ENCODE measurements around the gene GJB3. TPM values are rescaled to one million over a fixed set of nuclear protein-coding genes. Genes with fewer than 3 reads are reported as not detected.

The GJB3 gene
- total RNA-seq, 1 experiment from 2014 or later: 63.0 TPM

DNA sequence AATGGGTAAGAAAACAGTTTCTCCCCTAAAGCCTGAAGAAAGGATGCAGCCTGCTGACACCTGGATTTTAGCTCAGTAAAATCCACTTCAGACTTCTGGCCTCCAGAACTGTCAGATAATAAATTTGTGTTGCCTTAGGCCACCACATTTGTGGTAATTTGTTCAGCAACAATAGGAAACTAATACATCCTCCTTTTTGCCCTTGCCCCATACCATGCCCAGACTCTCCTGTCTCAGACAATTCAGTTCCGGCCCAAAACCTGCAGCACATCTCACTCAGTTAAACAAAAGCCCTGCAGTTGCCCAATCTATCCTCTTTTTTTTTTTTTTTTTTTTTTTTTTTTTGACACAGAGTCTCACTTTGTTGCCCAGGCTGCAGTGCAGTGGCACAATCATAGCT lies 52.7 kb downstream of the GJB3 start:
- no TSS peak for BruUV-seq (replicated peaks)
- Histone ChIP-seq H3K4me3 (no peak overlapping the region), H3K27me3 (ENCODE audit: insufficient read depth, low read depth) (no peaks in the 10 kb centered on the region), H3K4me1 (replicated peaks; ENCODE audit: insufficient read depth) (no peaks in the 10 kb centered on the region), H3K4me2 (no peak overlapping the region), H3F3A (ENCODE audit: insufficient read depth, low read depth) (no peaks in the 10 kb centered on the region), H3K9me2 (ENCODE audit: insufficient read depth) (no peaks in the 10 kb centered on the region), H3K27ac (no peak overlapping the region), H2AFZ (no peak overlapping the region), H3K36me3 (ENCODE audit: low read depth) (no peaks in the 10 kb centered on the region), H4K20me1 (ENCODE audit: insufficient read depth) (no peaks in the 10 kb centered on the region), H3K9me3 (ENCODE audit: insufficient read depth, low read depth) (no peaks in the 10 kb centered on the region), H3K79me2 (ENCODE audit: low read depth) (no peaks in the 10 kb centered on the region)
- no peak for DNase-seq
- TF ChIP-seq EZH2 (IDR thresholded peaks at IDR 0.05; ENCODE audit: low read depth): no peak
- TF ChIP-seq, protein P1, sequence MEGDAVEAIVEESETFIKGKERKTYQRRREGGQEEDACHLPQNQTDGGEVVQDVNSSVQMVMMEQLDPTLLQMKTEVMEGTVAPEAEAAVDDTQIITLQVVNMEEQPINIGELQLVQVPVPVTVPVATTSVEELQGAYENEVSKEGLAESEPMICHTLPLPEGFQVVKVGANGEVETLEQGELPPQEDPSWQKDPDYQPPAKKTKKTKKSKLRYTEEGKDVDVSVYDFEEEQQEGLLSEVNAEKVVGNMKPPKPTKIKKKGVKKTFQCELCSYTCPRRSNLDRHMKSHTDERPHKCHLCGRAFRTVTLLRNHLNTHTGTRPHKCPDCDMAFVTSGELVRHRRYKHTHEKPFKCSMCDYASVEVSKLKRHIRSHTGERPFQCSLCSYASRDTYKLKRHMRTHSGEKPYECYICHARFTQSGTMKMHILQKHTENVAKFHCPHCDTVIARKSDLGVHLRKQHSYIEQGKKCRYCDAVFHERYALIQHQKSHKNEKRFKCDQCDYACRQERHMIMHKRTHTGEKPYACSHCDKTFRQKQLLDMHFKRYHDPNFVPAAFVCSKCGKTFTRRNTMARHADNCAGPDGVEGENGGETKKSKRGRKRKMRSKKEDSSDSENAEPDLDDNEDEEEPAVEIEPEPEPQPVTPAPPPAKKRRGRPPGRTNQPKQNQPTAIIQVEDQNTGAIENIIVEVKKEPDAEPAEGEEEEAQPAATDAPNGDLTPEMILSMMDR (conservative IDR thresholded peaks at IDR 0.05): no peak
- POLR2A ChIA-PET (ENCODE audit: unreplicated experiment): interaction anchor here (0.6 to 0.7 kb wide), 2 partner anchors 12 to 293 kb away, joined by 7 to 25 read pairs; no protein-coding TSS in a partner anchor
- CTCF ChIA-PET: no interaction called here
- intact Hi-C loops (cut with micrococcal nuclease; ENCODE audit: unreplicated experiment): no loop called here

Other genes starting within 250 kb of the GJB3 start
- gene GJB5, start 26.2 kb upstream of the GJB3 start, total RNA-seq (2021): 18.1 and 20.0 TPM in 2 replicates
- gene GJB4, start 21.5 kb upstream of the GJB3 start, total RNA-seq (2021): 5.4 and 5.8 TPM in 2 replicates
- not detected in 2 replicates for gene GJA4, start 11.8 kb downstream of the GJB3 start, total RNA-seq (2021)
- 17.4 and 19.3 TPM in 2 replicates for gene SMIM12, start 78.5 kb downstream of the GJB3 start, total RNA-seq (2021)
- not detected in 2 replicates for gene DLGAP3, start 148.4 kb downstream of the GJB3 start, total RNA-seq (2021)
- gene TMEM35B, start 204.1 kb downstream of the GJB3 start, total RNA-seq (2021): 39.8 and 41.7 TPM in 2 replicates